ENCODE measurements around the gene SUSD3. TPM values are rescaled to one million over a fixed set of nuclear protein-coding genes. Genes with fewer than 3 reads are reported as not detected.

Gene SUSD3
- total and polyA plus RNA-seq, 2 of the 8 experiments (the other 6 are each of a cell fraction or from before 2014, with no cell fraction given): 5.5 to 35.4 TPM

DNA sequence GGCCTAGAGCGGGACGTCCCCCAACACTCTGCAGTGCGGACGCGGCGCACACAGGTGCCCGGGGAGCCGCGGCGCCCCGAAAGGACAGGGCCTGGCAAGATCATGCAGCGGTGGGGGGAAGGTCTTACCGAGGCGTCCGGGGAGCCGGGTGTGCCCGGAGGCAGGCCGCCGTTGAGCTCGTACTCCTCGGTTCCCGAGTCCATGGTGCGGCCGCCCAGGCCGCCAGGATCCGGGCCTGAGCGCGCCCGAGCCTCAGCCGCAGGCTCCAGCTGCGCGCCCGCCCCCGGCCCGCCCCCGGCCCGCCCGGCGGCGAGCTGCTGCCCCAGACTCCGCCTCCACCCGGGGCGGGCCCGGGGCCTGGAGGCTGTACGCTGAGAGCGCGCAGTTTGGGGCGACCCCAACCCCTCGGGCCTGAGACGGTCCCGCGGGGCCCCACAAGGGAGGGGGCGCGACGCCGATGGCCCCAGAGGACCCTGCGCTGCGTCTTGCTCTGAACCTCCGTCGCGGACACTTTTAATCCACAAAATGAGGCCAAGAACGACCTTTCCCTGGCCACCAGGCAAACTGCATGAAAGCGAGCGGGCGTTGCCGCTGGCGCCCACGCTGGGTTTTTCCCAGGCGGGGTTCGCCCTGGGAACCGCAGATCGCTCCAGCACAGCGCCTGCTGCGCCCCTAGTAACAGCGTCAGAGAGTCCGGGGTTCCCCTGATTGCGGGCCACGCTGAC, 75.7 kb downstream of the SUSD3 start, which contains the start of gene NINJ1 (continued):
- TF ChIP-seq, protein P1, sequence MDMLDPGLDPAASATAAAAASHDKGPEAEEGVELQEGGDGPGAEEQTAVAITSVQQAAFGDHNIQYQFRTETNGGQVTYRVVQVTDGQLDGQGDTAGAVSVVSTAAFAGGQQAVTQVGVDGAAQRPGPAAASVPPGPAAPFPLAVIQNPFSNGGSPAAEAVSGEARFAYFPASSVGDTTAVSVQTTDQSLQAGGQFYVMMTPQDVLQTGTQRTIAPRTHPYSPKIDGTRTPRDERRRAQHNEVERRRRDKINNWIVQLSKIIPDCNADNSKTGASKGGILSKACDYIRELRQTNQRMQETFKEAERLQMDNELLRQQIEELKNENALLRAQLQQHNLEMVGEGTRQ (IDR thresholded peaks at IDR 0.05; ENCODE audit: low read length): no peak
- no peak for TF ChIP-seq NANOG (IDR thresholded peaks at IDR 0.05; ENCODE audit: insufficient read depth, low read depth, low read length, poor library complexity, severe bottlenecking)
- peak; percentile 31; the same call in 1 of the 2 replicates for TF ChIP-seq SUZ12 (IDR thresholded peaks at IDR 0.05; ENCODE audit: low read length)
- no peak for TF ChIP-seq TEAD4 (IDR thresholded peaks at IDR 0.05; ENCODE audit: low read depth, low read length)
- TF ChIP-seq TCF12 (IDR thresholded peaks at IDR 0.05; ENCODE audit: low read depth, low read length): no peak
- no peak for TF ChIP-seq BCL11A (IDR thresholded peaks at IDR 0.05; ENCODE audit: low read depth in 2 of 2, low read length in 2 of 2)
- TF ChIP-seq EZH2 (IDR thresholded peaks at IDR 0.05; ENCODE audit: low read depth, low read length, severe bottlenecking): peak; percentile 6
- no peak for TF ChIP-seq SIN3A (conservative IDR thresholded peaks at IDR 0.05 in 1 of 2, IDR thresholded peaks at IDR 0.05 in 1 of 2; ENCODE audit: low read depth in 1 of 2, low read length in 2 of 2)
- no peak for TF ChIP-seq JUND (IDR thresholded peaks at IDR 0.05; ENCODE audit: low read length)
- TF ChIP-seq, protein P2, sequence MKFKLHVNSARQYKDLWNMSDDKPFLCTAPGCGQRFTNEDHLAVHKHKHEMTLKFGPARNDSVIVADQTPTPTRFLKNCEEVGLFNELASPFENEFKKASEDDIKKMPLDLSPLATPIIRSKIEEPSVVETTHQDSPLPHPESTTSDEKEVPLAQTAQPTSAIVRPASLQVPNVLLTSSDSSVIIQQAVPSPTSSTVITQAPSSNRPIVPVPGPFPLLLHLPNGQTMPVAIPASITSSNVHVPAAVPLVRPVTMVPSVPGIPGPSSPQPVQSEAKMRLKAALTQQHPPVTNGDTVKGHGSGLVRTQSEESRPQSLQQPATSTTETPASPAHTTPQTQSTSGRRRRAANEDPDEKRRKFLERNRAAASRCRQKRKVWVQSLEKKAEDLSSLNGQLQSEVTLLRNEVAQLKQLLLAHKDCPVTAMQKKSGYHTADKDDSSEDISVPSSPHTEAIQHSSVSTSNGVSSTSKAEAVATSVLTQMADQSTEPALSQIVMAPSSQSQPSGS (IDR thresholded peaks at IDR 0.05; ENCODE audit: low read length): no peak
- no peak for TF ChIP-seq POU5F1 (IDR thresholded peaks at IDR 0.05; ENCODE audit: low read depth, low read length)
- peak; percentile 87 for TF ChIP-seq KDM4A (IDR thresholded peaks at IDR 0.05; ENCODE audit: low read depth, low read length, severe bottlenecking)
- 0 out of 4 replicates have a peak, but pooled peaks have one; percentile 16 to 29 for TF ChIP-seq HDAC2 (IDR thresholded peaks at IDR 0.05; ENCODE audit: borderline replicate concordance in 1 of 2, low read depth in 2 of 2, low read length in 2 of 2)
- TF ChIP-seq CHD1 (IDR thresholded peaks at IDR 0.05; ENCODE audit: low read depth, low read length): no peak
- TF ChIP-seq KDM5A (IDR thresholded peaks at IDR 0.05; ENCODE audit: low read length): no peak
- no peak for TF ChIP-seq RXRA (IDR thresholded peaks at IDR 0.05; ENCODE audit: insufficient read depth, low read depth, low read length)
- no peak for TF ChIP-seq ZNF274 (IDR thresholded peaks at IDR 0.05; ENCODE audit: borderline replicate concordance, extremely low read depth, low read length)
- peak in 1 of 2 experiments; percentile 61; a peak in 2 of 3 replicates for TF ChIP-seq POLR2A (IDR thresholded peaks at IDR 0.05; ENCODE audit: control extremely low read depth in 1 of 2, low read depth in 2 of 2, low read length in 2 of 2)
- no peak for TF ChIP-seq EP300 (IDR thresholded peaks at IDR 0.05; ENCODE audit: borderline replicate concordance in 1 of 2, low read depth in 2 of 2, low read length in 2 of 2)
- TF ChIP-seq BRCA1 (IDR thresholded peaks at IDR 0.05; ENCODE audit: low read depth, low read length): no peak

Data from H1 (cell line).